Transverse colon (tissue), 4 donors: Measurements from ENCODE around the gene MMP14. TPM values are rescaled to one million over a fixed set of nuclear protein-coding genes. Genes with fewer than 3 reads are reported as not detected.

Experiments
- DNase-seq: peaks from one replicate; pipeline ENCODE4 v3.0.0-alpha.2; 2019
- H3K27ac ChIP-seq, 4 donors: fragments of 200-600 bp; sonication (generic); 2 replicates each; pipeline ENCODE4 v1.5.1; 2016 to 2018; ENCODE audit warnings: inconsistent platforms in 4 of 4
- H3K27me3 ChIP-seq: fragments of 200-600 bp; sonication (generic); 2 replicates; pipeline ENCODE4 v1.5.1; 2017; ENCODE audit warnings: inconsistent platforms
- H3K36me3 ChIP-seq, 4 donors: fragments of 200-600 bp; sonication (generic); 2 replicates each; pipeline ENCODE4 v1.5.1; 2017 to 2019; ENCODE audit warnings: inconsistent platforms in 4 of 4
- H3K4me1 ChIP-seq, 4 donors: fragments of 200-600 bp; sonication (generic); 2 replicates each; pipeline ENCODE4 v1.5.1; 2017 to 2020; ENCODE audit warnings: inconsistent platforms in 4 of 4
- H3K4me3 ChIP-seq, 4 donors: fragments of 200-600 bp; sonication (generic); 1 replicate in 1 of 4; 2 replicates in 3 of 4; pipeline versions ENCODE4 v1.5.1 to v1.6.1; 2017 to 2019; ENCODE audit warnings: inconsistent platforms in 4 of 4
- H3K9me3 ChIP-seq, 2 donors: fragments of 200-600 bp; sonication (generic); 2 replicates each; pipeline ENCODE4 v1.5.1; 2017 to 2019; ENCODE audit warnings: inconsistent platforms in 2 of 2
- CTCF ChIP-seq, 5 experiments: fragments of 200-600 bp in 3 of 5; fragments of 450-650 bp in 2 of 5; sonication (generic) in 3 of 5; IDR thresholded peaks; 1 replicate in 2 of 5; 2 replicates in 3 of 5; pipeline ENCODE4 v1.5.1; 2016 to 2017; ENCODE audit warnings: antibody characterized with exemption in 5 of 5, inconsistent platforms in 3 of 5, mild to moderate bottlenecking in 2 of 5, moderate library complexity in 1 of 5
- EP300 ChIP-seq: sonication (generic); formaldehyde crosslinking; IDR thresholded peaks from one replicate; pipeline ENCODE4 v1.6.1; 2017; ENCODE audit warnings: antibody characterized with exemption, low read depth
- POLR2A ChIP-seq: fragments of 450-650 bp; IDR thresholded peaks from one replicate; pipeline ENCODE4 v1.6.1; 2016; ENCODE audit warnings: antibody characterized with exemption, mild to moderate bottlenecking, moderate library complexity
- POLR2AphosphoS5 ChIP-seq, 3 donors: sonication (generic); formaldehyde crosslinking; IDR thresholded peaks; one replicate each; pipeline ENCODE4 v1.6.1; 2016; ENCODE audit warnings: antibody characterized with exemption in 3 of 3
- WGBS, 2 donors: methylation state at CpG; one replicate each; pipeline ENCODE4 v1.1.5; 2018; ENCODE audit warnings: low coverage in 1 of 2; 5-methylcytosine and 5-hydroxymethylcytosine counted together
- in situ Hi-C, 4 donors: fragments of 200-750 bp; cut with MboI; loops; one replicate each; pipeline versions ENCODE4 v1.15.0 to v1.15.1; 2017; ENCODE audit warnings: low sequenced_read_pairs in 3 of 4, low pct_ligation_motif_present in 1 of 4, low pct_unique_long_range_greater_than_20kb in 1 of 4
- intact Hi-C: fragments of 100-400 bp; cut with DNase I; formaldehyde crosslinking; loops from one replicate; pipeline ENCODE4 v1.15.1; 2023; ENCODE audit warnings: low total_unique reads
- total RNA-seq, 4 donors: library from RNA; depleted of rRNA; stranded (reverse); fragments of >200 nt; gene quantifications; one replicate each; pipeline ENCODE4 v1.1.0, GENCODE V29; 2016

MMP14 gene
- total RNA-seq, 4 donors from 2014 or later = 59.5 to 91.6 (median 73.1) TPM

DNA sequence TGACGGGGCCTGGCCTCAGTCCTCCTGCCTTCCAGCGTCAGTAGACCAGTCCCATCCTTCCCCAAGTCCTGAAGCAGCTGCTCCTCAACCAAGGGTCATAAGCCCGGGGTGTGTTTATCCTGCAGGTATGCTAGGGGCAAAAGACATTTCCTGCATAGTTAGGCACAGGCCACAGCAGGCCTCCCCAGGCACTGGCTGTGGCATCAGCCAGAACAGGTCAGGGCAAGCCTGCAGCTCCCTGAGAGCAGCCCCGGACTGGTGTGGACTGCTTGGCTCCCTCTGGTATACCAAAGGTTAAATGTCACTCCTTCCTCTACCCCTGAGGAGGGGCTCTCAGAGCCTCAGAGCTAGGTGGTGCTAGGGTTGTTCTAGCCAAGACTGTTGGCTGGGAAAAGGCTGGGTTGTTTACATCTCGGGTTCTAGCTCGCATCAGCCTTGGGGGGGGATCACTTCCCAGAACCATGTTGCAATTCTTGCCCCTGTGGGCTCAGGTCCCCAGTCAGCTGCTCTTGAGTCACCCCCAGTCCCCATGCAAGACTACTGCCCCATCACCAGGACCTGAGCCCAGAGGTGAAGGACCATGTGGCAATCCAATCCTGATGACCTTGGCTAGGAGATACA lies 2.9 kb downstream of the MMP14 start:
- Histone ChIP-seq H3K27me3 (no peaks in the 10 kb centered on the region), H3K4me3 (peak overlapping the region in 2 of 4 donors; percentile 97 to 98), H3K9me3 (no peaks in the 10 kb centered on the region), H3K27ac (peak overlapping the region; percentile 94 to 98 (median 96)), H3K4me1 (peaks cover 10 to 42% (median 24%) of the 10 kb centered on the region in 4 donors), H3K36me3 (peaks cover 0 to 26% (median 8%) of the 10 kb centered on the region in 4 donors)
- in situ Hi-C loops = loop anchor here in 1 of 4 donors (25.0 kb wide), 1 partner anchor 252 kb away; the partner anchor contains the start of genes ABHD4 and DAD1
- DNase-seq = peak; percentile 29
- intact Hi-C loops = no loop called here
- TF ChIP-seq POLR2AphosphoS5 (IDR thresholded peaks at IDR 0.05) = peak in 1 of 3 donors; percentile 47
- no peak for TF ChIP-seq EP300
- 46 to 50% methylated on average over 1 to 4 of the region's 6 CpGs for WGBS, 2 donors

- H3K27ac ChIP-seq = peak overlapping the region in 2 of 4 donors; percentile 33 to 96
- peaks cover 10 to 46% (median 24%) of the 10 kb centered on the region in 4 donors for H3K4me1 ChIP-seq
- DNase-seq = no peak
- no peaks in the 10 kb centered on the region for H3K9me3 ChIP-seq
- in situ Hi-C loops = loop anchor here in 2 of 4 donors (10.0 to 25.0 kb wide), 2 partner anchors 254 to 277 kb away; partner anchors contain the start of genes ABHD4 (in 1 of the 2) and DAD1 (in 1 of the 2)
- no peaks in the 10 kb centered on the region for H3K27me3 ChIP-seq
- TF ChIP-seq POLR2A (no peak), EP300 (no peak), POLR2AphosphoS5 (IDR thresholded peaks at IDR 0.05) (no peak), CTCF (IDR thresholded peaks at IDR 0.05) (no peak)
- peaks cover 0 to 46% (median 8%) of the 10 kb centered on the region in 4 donors for H3K36me3 ChIP-seq
- no peak overlapping the region for H3K4me3 ChIP-seq
- WGBS, 2 donors = 95% methylated on average over 9 of the region's 9 CpGs; no CpG with 5 or more reads in 1 of the 2 donors
- intact Hi-C loops = no loop called here
Measured at GRCh38 chr14:22841311-22841710, 4.9 kb downstream of the MMP14 start.

- WGBS, 2 donors = 94% methylated on average over 8 of the region's 8 CpGs; no CpG with 5 or more reads in 1 of the 2 donors
- Histone ChIP-seq H3K4me3 (no peak overlapping the region), H3K4me1 (peaks cover 12 to 50% (median 29%) of the 10 kb centered on the region in 4 donors), H3K27ac (peak overlapping the region in 1 of 4 donors; percentile 96), H3K27me3 (no peaks in the 10 kb centered on the region), H3K36me3 (peaks cover 0 to 47% (median 8%) of the 10 kb centered on the region in 4 donors), H3K9me3 (no peaks in the 10 kb centered on the region)
- intact Hi-C loops = no loop called here
- TF ChIP-seq CTCF (IDR thresholded peaks at IDR 0.05) (no peak), POLR2AphosphoS5 (IDR thresholded peaks at IDR 0.05) (no peak), EP300 (no peak), POLR2A (no peak)
- in situ Hi-C loops = loop anchor here in 2 of 4 donors (10.0 to 25.0 kb wide), 2 partner anchors 254 to 277 kb away; partner anchors contain the start of genes ABHD4 (in 1 of the 2) and DAD1 (in 1 of the 2)
- no peak for DNase-seq
Measured at GRCh38 chr14:22841769-22842168, 5.4 kb downstream of the MMP14 start.

DNA sequence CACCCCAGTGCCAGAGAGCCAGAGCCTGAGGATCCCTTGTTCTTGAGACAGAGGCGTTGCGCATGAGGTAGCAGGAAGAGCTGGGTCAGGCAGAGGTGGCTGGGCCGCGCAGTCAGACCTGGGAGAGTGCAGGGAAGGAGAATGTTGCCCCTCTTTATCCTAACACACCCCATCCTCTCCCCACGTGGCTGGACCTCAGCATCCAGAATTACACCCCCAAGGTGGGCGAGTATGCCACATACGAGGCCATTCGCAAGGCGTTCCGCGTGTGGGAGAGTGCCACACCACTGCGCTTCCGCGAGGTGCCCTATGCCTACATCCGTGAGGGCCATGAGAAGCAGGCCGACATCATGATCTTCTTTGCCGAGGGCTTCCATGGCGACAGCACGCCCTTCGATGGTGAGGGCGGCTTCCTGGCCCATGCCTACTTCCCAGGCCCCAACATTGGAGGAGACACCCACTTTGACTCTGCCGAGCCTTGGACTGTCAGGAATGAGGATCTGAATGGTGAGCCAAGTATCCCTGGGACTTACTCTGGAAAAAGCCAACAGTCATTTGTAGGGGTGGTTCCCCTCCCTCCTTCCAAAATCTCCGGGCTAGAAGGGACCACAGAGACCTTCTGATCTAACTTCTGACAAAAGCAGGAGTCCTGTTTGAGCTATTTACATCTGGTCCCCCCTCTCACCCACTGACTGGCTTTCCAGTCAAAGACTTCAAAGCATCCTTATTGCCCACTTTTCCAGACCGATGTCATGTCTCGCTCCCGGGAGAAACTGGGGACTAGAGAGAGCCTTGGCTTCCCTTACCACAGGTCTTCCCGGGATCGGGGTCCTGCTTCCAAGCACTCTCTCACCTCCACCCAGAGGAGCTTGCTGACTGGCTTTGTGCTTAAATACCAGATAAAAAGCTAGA lies 6.1 kb downstream of the MMP14 start:
- H3K9me3 ChIP-seq = no peaks in the 10 kb centered on the region
- 91% methylated on average over 28 of the region's 28 CpGs; no CpG with 5 or more reads in 1 of the 2 donors for WGBS, 2 donors
- no peak for DNase-seq
- peak overlapping the region in 2 of 4 donors; percentile 1 to 96 for H3K27ac ChIP-seq
- peaks cover 0 to 47% (median 8%) of the 10 kb centered on the region in 4 donors for H3K36me3 ChIP-seq
- no peak overlapping the region for H3K4me3 ChIP-seq
- in situ Hi-C loops = loop anchor here in 2 of 4 donors (10.0 to 25.0 kb wide), 2 partner anchors 255 to 278 kb away; partner anchors contain the start of genes ABHD4 (in 1 of the 2) and DAD1 (in 1 of the 2)
- intact Hi-C loops = no loop called here
- TF ChIP-seq EP300 (no peak), POLR2A (no peak), POLR2AphosphoS5 (IDR thresholded peaks at IDR 0.05) (no peak)
- no peaks in the 10 kb centered on the region for H3K27me3 ChIP-seq
- peaks cover 19 to 55% (median 36%) of the 10 kb centered on the region in 4 donors for H3K4me1 ChIP-seq
